ENCODE results near the gene ELP1. TPM values are rescaled to one million over a fixed set of nuclear protein-coding genes. Genes with fewer than 3 reads are reported as not detected.

The ELP1 gene
- total and polyA plus RNA-seq, 4 donors = 9.3 to 27.7 (median 16.4) TPM

GRCh38 chr9:108967916-108968315 is 34.0 kb upstream of the ELP1 start:
- H3K4me1 ChIP-seq (ENCODE audit: control insufficient read depth in 4 of 4, insufficient read depth in 4 of 4, low read length in 3 of 4) = no peaks in the 10 kb centered on the region
- peaks cover 0 to 6% (median 0%) of the 10 kb centered on the region in 4 donors for H3K36me3 ChIP-seq (ENCODE audit: control insufficient read depth in 4 of 4, insufficient read depth in 3 of 4, low read depth in 1 of 4, low read length in 3 of 4)
- no peak for TF ChIP-seq YY1 (IDR thresholded peaks at IDR 0.05)
- TF ChIP-seq RAD21 (IDR thresholded peaks at IDR 0.05) = peak in 1 of 2 donors; percentile 9
- no peak overlapping the region for H3K4me3 ChIP-seq (ENCODE audit: low read depth in 1 of 3, low read length in 3 of 3)
- H3K27ac ChIP-seq (ENCODE audit: low read depth in 1 of 2, low read length in 2 of 2) = no peak overlapping the region
- no peaks in the 10 kb centered on the region for H3K9me3 ChIP-seq (ENCODE audit: control insufficient read depth in 4 of 4, low read length in 3 of 4)
- no peak overlapping the region for H3K9ac ChIP-seq (ENCODE audit: low read depth in 1 of 2, low read length in 2 of 2)
- H3K27me3 ChIP-seq (ENCODE audit: control insufficient read depth in 4 of 4, insufficient read depth in 4 of 4, low read length in 3 of 4) = no peaks in the 10 kb centered on the region
- DNase-seq (ENCODE audit: low spot score) = no peak

GRCh38 chr9:108963459-108964143 is 29.7 kb upstream of the ELP1 start:
- TF ChIP-seq GABPA (IDR thresholded peaks at IDR 0.05 in 1 of 2, conservative IDR thresholded peaks at IDR 0.05 in 1 of 2) = no peak
- TF ChIP-seq CTCF (IDR thresholded peaks at IDR 0.05; ENCODE audit: low read depth, low read length, missing input control) = no peak
- no peak for TF ChIP-seq HNF4G (IDR thresholded peaks at IDR 0.05)
- TF ChIP-seq TAF1 (conservative IDR thresholded peaks at IDR 0.05) = no peak
- no peak for TF ChIP-seq RXRA (IDR thresholded peaks at IDR 0.05)
- no peak for TF ChIP-seq REST (IDR thresholded peaks at IDR 0.05)
- TF ChIP-seq ZBTB33 (IDR thresholded peaks at IDR 0.05) = no peak
- TF ChIP-seq FOXA2 (IDR thresholded peaks at IDR 0.05) = no peak
- no peak for TF ChIP-seq RAD21 (IDR thresholded peaks at IDR 0.05)
- Histone ChIP-seq H3K27me3 (ENCODE audit: control insufficient read depth in 4 of 4, insufficient read depth in 4 of 4, low read length in 3 of 4) (no peaks in the 10 kb centered on the region), H3K36me3 (ENCODE audit: control insufficient read depth in 4 of 4, insufficient read depth in 3 of 4, low read depth in 1 of 4, low read length in 3 of 4) (no peaks in the 10 kb centered on the region), H3K9me3 (ENCODE audit: control insufficient read depth in 4 of 4, low read length in 3 of 4) (no peaks in the 10 kb centered on the region), H3K27ac (ENCODE audit: low read depth in 1 of 2, low read length in 2 of 2) (no peak overlapping the region), H3K4me1 (ENCODE audit: control insufficient read depth in 4 of 4, insufficient read depth in 4 of 4, low read length in 3 of 4) (no peaks in the 10 kb centered on the region), H3K9ac (ENCODE audit: low read depth in 1 of 2, low read length in 2 of 2) (no peak overlapping the region), H3K4me3 (ENCODE audit: low read depth in 1 of 3, low read length in 3 of 3) (no peak overlapping the region)
- no peak for DNase-seq (ENCODE audit: low spot score)
- WGBS = 88% methylated on average over 4 of the region's 4 CpGs
